ENCODE data around the gene CEP128.

CEP128 gene

DNA sequence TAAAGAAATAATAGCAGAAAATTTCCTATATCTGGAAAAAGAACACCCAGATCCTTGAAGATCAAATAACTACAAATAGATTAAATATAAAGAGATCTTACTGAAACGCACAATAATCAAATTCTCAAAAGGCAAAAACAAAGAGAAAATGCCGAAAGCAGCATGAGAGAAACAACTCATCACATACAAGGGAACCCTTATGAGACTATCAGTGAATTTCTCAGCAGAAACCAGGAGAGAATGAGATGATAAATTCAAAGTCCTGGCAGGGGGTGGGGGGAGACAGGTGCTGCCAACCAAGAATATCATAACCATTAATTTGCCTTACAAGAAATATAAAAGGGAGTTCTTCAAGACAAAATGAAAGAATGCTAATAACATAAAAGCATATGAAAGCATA is 73.7 kb downstream of the CEP128 start:
- no peak for TF ChIP-seq POU2F2 (IDR thresholded peaks at IDR 0.05; ENCODE audit: low read depth, low read length)
- DNase-seq (ENCODE audit: insufficient read length, low spot score) (no peak), FAIRE-seq (no peak)

DNA sequence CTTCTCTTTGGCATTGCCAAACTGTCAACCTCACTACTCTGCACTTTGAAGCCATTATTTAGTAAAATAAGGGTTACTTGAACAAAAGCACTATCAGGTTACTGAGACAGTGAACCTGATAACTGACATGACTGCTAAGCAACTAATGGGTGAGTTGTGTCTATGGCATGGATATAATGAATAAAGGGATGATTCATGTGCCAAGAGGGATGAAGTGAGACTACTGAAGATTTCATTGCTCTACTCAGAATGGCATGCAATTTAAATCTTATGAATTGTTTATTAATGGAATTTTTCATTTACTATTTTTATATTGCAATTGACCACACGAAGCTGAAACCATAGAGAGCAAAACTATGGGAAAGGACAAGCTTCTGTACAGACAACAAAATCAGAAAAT is 74.4 kb downstream of the CEP128 start:
- TF ChIP-seq PAX5 (IDR thresholded peaks at IDR 0.05; ENCODE audit: insufficient read depth, low read length, severe bottlenecking) (no peak), POLR2AphosphoS5 (IDR thresholded peaks at IDR 0.05; ENCODE audit: low read depth, low read length) (no peak), POU2F2 (IDR thresholded peaks at IDR 0.05; ENCODE audit: low read depth, low read length) (no peak), POLR2A (IDR thresholded peaks at IDR 0.05; ENCODE audit: low read depth, low read length) (no peak), TAF1 (IDR thresholded peaks at IDR 0.05; ENCODE audit: low read depth, low read length) (no peak), SPI1 (IDR thresholded peaks at IDR 0.05; ENCODE audit: low read depth, low read length) (no peak)
- no peak for DNase-seq (ENCODE audit: insufficient read length, low spot score)
- FAIRE-seq, result no peak

DNA sequence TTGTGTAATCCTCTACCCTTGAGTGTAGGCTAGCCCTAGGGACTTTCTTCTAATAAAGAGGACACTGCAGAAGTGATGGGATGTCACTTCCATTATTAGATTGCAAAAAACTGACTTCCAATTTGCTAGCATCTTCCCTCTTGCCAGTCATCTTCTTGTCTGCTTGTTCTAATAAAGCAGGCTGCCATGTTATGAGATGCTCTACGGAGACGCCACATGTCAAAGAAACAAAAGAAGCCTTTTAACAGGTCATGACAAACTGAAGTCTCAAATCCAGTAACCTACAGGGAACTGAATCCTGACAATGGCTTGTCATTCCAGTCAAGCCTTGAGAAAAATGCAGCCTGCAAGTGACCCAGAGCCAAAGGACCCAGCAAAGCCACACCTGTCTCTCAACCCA is 76.0 kb downstream of the CEP128 start:
- TF ChIP-seq POU2F2 (IDR thresholded peaks at IDR 0.05; ENCODE audit: low read depth, low read length) (no peak), SPI1 (IDR thresholded peaks at IDR 0.05; ENCODE audit: low read depth, low read length) (no peak), POLR2A (IDR thresholded peaks at IDR 0.05; ENCODE audit: low read depth, low read length) (no peak), PAX5 (IDR thresholded peaks at IDR 0.05; ENCODE audit: insufficient read depth, low read length, severe bottlenecking) (no peak), TAF1 (IDR thresholded peaks at IDR 0.05; ENCODE audit: low read depth, low read length) (no peak), POLR2AphosphoS5 (IDR thresholded peaks at IDR 0.05; ENCODE audit: low read depth, low read length) (no peak)
- DNase-seq (ENCODE audit: insufficient read length, low spot score) (no peak), FAIRE-seq (no peak)

DNA sequence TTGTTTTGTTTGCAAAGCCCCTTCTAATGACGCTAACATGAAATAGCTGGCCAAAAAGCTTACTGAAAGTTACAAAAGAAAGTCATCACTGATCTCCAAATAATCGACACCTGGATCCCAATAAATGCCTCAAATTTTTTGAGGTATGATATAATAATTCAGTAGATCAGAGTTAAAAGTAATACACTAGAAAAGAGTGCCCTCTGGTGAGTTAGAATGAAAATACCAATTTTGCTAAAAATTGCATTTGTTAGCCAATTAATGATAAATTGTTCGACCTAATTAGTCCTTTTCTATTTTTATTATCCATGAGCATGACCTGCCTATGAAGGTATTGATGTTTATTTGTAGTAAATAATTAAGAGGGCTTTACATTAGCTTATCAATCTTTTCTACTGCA is 78.6 kb downstream of the CEP128 start:
- TF ChIP-seq TAF1 (IDR thresholded peaks at IDR 0.05; ENCODE audit: low read depth, low read length) (no peak), SPI1 (IDR thresholded peaks at IDR 0.05; ENCODE audit: low read depth, low read length) (no peak), POLR2AphosphoS5 (IDR thresholded peaks at IDR 0.05; ENCODE audit: low read depth, low read length) (no peak), POLR2A (IDR thresholded peaks at IDR 0.05; ENCODE audit: low read depth, low read length) (no peak), POU2F2 (IDR thresholded peaks at IDR 0.05; ENCODE audit: low read depth, low read length) (no peak), PAX5 (IDR thresholded peaks at IDR 0.05; ENCODE audit: insufficient read depth, low read length, severe bottlenecking) (no peak)
- FAIRE-seq (no peak), DNase-seq (ENCODE audit: insufficient read length, low spot score) (no peak)

DNA sequence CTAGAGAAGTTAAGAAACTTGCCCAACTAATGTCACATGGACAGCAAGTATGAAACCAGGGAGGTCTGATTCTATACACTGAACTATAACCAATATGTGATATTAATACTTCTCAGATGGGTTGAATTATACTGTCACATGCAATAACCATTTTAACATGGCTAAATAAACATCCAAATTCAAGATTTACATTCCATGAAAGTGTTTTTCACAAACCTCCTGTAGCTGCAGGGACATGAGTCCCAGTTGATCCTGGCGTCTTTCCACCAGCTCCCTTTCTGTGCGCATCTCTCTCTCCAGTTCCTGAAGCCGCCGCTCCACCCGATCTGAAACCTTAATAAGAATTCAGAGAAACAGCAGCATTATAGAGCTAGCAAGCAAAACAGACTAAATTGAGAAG is 79.0 kb downstream of the CEP128 start:
- no peak for FAIRE-seq
- no peak for TF ChIP-seq PAX5 (IDR thresholded peaks at IDR 0.05; ENCODE audit: insufficient read depth, low read length, severe bottlenecking)
- TF ChIP-seq POU2F2 (IDR thresholded peaks at IDR 0.05; ENCODE audit: low read depth, low read length), result no peak
- no peak for TF ChIP-seq SPI1 (IDR thresholded peaks at IDR 0.05; ENCODE audit: low read depth, low read length)
- TF ChIP-seq TAF1 (IDR thresholded peaks at IDR 0.05; ENCODE audit: low read depth, low read length), result no peak
- no peak for TF ChIP-seq POLR2AphosphoS5 (IDR thresholded peaks at IDR 0.05; ENCODE audit: low read depth, low read length)
- no peak for TF ChIP-seq POLR2A (IDR thresholded peaks at IDR 0.05; ENCODE audit: low read depth, low read length)
- DNase-seq (ENCODE audit: insufficient read length, low spot score), result no peak

DNA sequence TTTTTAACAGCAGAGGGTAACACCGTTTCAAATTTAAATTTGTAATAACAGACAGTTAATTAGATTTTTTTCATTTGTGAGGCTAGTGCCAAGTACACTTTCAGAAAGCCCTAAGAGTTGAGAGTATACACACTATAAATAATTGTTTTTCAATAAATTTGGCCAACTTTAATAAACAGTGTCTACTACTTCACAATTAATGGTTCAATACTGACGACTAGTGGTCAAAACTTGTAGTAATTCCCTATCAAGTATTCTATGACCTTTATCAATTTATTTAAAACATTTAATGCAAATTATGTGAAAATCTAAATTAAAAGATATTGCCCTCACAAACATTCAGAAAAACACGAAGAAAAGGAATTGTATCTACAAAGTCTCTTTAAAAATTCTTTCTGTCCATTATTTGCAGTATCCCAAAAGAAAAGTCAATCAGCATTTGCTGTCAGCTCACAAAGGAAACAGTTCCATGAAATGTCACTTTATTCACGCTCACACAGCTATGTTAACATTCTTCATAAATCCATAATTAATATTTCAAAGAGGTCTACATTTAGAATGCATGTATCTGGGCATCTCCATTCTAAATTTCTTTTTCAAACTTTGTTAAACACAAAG is 91.2 kb downstream of the CEP128 start:
- no peak for DNase-seq (ENCODE audit: insufficient read length, low spot score)
- TF ChIP-seq SPI1 (IDR thresholded peaks at IDR 0.05; ENCODE audit: low read depth, low read length) (no peak), POLR2A (IDR thresholded peaks at IDR 0.05; ENCODE audit: low read depth, low read length) (no peak), TAF1 (IDR thresholded peaks at IDR 0.05; ENCODE audit: low read depth, low read length) (no peak), PAX5 (IDR thresholded peaks at IDR 0.05; ENCODE audit: insufficient read depth, low read length, severe bottlenecking) (no peak), POLR2AphosphoS5 (IDR thresholded peaks at IDR 0.05; ENCODE audit: low read depth, low read length) (no peak), POU2F2 (IDR thresholded peaks at IDR 0.05; ENCODE audit: low read depth, low read length) (no peak)
- no peak for FAIRE-seq

DNA sequence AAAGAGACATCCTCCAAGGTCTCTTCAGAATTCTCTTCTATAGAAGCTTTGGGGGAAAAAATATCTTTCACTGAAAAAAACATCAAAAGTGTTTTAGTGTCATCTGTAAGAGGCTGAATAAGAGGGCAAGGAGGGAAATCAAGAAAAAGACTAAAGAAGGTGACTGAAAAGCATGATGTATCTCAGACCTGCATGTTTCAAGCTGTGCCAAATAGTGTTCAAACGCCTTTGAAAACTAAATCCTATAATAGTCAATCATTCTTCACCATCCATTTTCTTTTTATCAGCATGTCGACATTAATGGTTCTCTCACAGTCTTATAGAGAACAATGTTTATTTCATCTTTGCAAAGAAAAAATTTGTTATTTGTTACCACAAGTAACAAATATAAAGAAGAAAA is 94.5 kb downstream of the CEP128 start:
- FAIRE-seq (no peak), DNase-seq (ENCODE audit: insufficient read length, low spot score) (no peak)
- TF ChIP-seq POLR2AphosphoS5 (IDR thresholded peaks at IDR 0.05; ENCODE audit: low read depth, low read length), result no peak
- TF ChIP-seq POLR2A (IDR thresholded peaks at IDR 0.05; ENCODE audit: low read depth, low read length), result no peak
- no peak for TF ChIP-seq TAF1 (IDR thresholded peaks at IDR 0.05; ENCODE audit: low read depth, low read length)
- TF ChIP-seq PAX5 (IDR thresholded peaks at IDR 0.05; ENCODE audit: insufficient read depth, low read length, severe bottlenecking), result no peak
- no peak for TF ChIP-seq SPI1 (IDR thresholded peaks at IDR 0.05; ENCODE audit: low read depth, low read length)
- TF ChIP-seq POU2F2 (IDR thresholded peaks at IDR 0.05; ENCODE audit: low read depth, low read length), result no peak

DNA sequence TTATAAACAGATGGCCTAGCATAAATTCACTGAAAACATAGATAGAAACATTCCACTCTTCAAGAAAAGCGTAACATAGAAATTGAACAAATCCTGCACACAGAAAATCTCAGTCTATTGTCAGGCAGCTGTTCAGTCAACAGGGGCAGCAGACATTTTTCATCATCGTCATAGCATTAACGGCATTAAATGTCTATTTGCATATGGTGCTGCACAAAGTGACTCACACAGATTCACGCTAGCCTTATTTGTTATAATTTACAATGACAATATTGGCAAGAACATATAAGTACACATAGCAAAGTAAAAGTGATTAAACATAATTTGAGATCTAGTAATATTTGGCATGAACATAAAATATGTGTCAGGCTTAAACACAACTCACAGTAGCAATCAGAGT is 95.7 kb downstream of the CEP128 start:
- DNase-seq (ENCODE audit: insufficient read length, low spot score) (no peak), FAIRE-seq (no peak)
- no peak for TF ChIP-seq TAF1 (IDR thresholded peaks at IDR 0.05; ENCODE audit: low read depth, low read length)
- no peak for TF ChIP-seq POLR2AphosphoS5 (IDR thresholded peaks at IDR 0.05; ENCODE audit: low read depth, low read length)
- TF ChIP-seq SPI1 (IDR thresholded peaks at IDR 0.05; ENCODE audit: low read depth, low read length), result no peak
- TF ChIP-seq PAX5 (IDR thresholded peaks at IDR 0.05; ENCODE audit: insufficient read depth, low read length, severe bottlenecking), result no peak
- no peak for TF ChIP-seq POLR2A (IDR thresholded peaks at IDR 0.05; ENCODE audit: low read depth, low read length)
- no peak for TF ChIP-seq POU2F2 (IDR thresholded peaks at IDR 0.05; ENCODE audit: low read depth, low read length)

DNA sequence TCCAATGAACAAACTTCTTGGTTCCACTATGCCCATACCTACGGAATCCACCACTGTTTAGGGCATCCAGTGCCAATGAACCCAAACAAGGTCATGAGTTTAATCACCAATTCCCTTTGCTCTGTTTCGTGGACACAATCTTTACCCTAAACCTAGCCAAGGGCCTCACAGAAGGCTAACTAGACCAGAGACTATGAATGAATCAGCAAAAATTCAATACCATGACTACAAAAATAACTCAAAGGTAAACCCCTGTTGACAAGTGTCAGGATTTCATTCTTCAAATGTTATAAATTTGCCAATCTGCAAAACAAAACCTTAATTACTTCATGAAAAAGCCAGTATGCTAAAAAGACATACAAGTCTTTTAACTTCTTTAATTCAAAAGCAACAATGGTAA is 96.7 kb downstream of the CEP128 start:
- TF ChIP-seq TAF1 (IDR thresholded peaks at IDR 0.05; ENCODE audit: low read depth, low read length) (no peak), PAX5 (IDR thresholded peaks at IDR 0.05; ENCODE audit: insufficient read depth, low read length, severe bottlenecking) (no peak), SPI1 (IDR thresholded peaks at IDR 0.05; ENCODE audit: low read depth, low read length) (no peak), POLR2AphosphoS5 (IDR thresholded peaks at IDR 0.05; ENCODE audit: low read depth, low read length) (no peak), POLR2A (IDR thresholded peaks at IDR 0.05; ENCODE audit: low read depth, low read length) (no peak), POU2F2 (IDR thresholded peaks at IDR 0.05; ENCODE audit: low read depth, low read length) (no peak)
- FAIRE-seq (no peak), DNase-seq (ENCODE audit: insufficient read length, low spot score) (no peak)

DNA sequence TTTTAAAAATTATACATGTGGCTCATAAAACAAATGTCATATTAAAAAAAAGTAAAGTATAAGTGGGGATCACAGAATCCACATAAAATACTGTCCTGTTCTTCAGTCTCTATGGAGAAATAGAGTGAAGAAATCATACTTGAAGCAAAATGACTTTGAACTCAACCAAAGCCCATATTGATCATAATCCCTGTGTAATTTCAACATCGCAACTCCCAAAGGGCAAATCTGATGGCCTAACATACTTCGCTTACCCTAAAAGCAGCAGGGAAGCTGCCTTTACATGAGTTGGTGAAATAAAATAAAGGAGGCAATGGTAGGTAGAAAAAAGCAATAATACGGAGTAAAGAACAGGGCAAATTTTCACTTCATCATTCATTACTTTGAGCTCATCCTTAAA is 101.8 kb downstream of the CEP128 start:
- DNase-seq (ENCODE audit: insufficient read length, low spot score) (no peak), FAIRE-seq (no peak)
- TF ChIP-seq POLR2AphosphoS5 (IDR thresholded peaks at IDR 0.05; ENCODE audit: low read depth, low read length) (no peak), POLR2A (IDR thresholded peaks at IDR 0.05; ENCODE audit: low read depth, low read length) (no peak), POU2F2 (IDR thresholded peaks at IDR 0.05; ENCODE audit: low read depth, low read length) (no peak), PAX5 (IDR thresholded peaks at IDR 0.05; ENCODE audit: insufficient read depth, low read length, severe bottlenecking) (no peak), SPI1 (IDR thresholded peaks at IDR 0.05; ENCODE audit: low read depth, low read length) (no peak), TAF1 (IDR thresholded peaks at IDR 0.05; ENCODE audit: low read depth, low read length) (no peak)
